Epithelial cell of proximal tubule (primary cell): ENCODE results near the gene KRTAP4-8. TPM values are rescaled to one million over a fixed set of nuclear protein-coding genes. Genes with fewer than 3 reads are reported as not detected.
"Not testable (repeated sequence)": the region's sequence is repeated elsewhere in the genome, so short reads cannot be mapped to it uniquely, and the experiment has no call there.

ENCODE experiments used
- DNase-seq: peaks from one replicate; pipeline ENCODE4 v3.0.0-alpha.2; 2011; ENCODE audit warnings: low read depth
- H3K4me3 ChIP-seq: 2 replicates; pipeline ENCODE4 v1.5.1; 2011; ENCODE audit warnings: low read depth, mild to moderate bottlenecking, low read length
- total RNA-seq: library from RNA; depleted of rRNA; stranded (reverse); fragments of >200 nt; gene quantifications from 2 replicates; pipeline ENCODE4 v1.2.3, GENCODE V29; 2015
- TF ChIP-seq, protein P1 (sequence below): conservative IDR thresholded peaks from 2 replicates; pipeline ENCODE4 v1.5.1; 2012; ENCODE audit warnings: low read depth, mild to moderate bottlenecking, low read length

Gene KRTAP4-8
- total RNA-seq, 1 donor from 2014 or later = not detected

DNA sequence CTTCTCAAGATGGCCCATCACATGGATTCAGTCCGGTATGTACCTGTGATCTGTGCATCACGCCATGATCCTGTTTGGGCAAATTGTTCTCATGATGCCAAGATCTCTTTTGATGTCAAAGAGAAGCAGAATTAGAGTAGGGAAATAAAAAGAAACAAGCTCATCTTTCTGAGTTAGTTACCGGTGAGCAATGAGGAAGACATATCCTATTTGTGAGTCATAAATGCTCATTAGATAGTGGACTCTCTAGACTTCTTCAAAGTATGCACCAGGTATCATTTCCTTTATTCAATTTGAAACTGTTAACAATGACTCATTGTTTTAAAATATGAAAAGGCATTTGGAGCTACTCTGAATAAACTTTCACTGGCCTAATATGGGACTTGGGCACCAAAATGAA lies 34.0 kb upstream of the KRTAP4-8 start:
- no peak for DNase-seq
- TF ChIP-seq, protein P1, sequence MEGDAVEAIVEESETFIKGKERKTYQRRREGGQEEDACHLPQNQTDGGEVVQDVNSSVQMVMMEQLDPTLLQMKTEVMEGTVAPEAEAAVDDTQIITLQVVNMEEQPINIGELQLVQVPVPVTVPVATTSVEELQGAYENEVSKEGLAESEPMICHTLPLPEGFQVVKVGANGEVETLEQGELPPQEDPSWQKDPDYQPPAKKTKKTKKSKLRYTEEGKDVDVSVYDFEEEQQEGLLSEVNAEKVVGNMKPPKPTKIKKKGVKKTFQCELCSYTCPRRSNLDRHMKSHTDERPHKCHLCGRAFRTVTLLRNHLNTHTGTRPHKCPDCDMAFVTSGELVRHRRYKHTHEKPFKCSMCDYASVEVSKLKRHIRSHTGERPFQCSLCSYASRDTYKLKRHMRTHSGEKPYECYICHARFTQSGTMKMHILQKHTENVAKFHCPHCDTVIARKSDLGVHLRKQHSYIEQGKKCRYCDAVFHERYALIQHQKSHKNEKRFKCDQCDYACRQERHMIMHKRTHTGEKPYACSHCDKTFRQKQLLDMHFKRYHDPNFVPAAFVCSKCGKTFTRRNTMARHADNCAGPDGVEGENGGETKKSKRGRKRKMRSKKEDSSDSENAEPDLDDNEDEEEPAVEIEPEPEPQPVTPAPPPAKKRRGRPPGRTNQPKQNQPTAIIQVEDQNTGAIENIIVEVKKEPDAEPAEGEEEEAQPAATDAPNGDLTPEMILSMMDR = no peak
- H3K4me3 ChIP-seq = no peak overlapping the region

DNA sequence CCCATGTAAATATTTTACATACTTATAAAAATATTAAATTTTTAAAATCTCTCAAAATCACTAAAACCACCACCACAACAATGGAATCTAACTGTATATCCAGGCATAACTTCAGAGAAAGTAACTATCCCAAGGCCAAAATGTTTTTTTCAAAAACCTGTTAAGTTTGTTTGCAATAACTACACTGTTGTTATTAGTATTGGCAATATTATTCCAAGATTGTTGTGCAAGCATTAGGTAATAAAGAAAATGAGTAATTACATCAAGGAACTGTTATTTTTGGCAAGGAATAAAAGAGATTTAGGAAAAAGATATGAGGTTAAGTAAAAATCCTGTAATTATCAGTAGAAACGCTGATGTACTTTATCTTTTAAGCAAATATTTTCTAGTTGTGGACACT lies 29.4 kb upstream of the KRTAP4-8 start:
- no peak overlapping the region for H3K4me3 ChIP-seq
- TF ChIP-seq, protein P1 = no peak
- no peak for DNase-seq

DNA sequence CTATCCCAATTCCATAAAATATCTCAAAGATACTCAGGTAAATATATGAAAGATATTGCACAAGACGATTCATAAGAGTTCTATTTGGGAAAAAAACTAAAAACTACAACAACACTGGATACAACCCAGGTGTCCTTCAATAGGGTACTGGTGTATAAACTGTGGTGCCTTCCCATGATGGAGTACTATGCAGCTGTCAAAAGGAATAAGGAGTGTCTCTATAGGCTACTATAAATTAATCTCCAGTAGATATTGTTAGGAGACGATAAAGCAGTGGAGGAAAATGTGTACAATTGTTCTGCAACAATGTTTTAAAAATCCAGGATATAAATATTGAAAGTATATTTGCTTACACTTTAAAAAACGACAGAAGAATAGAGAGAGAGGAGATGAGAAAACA lies 28.5 kb upstream of the KRTAP4-8 start:
- TF ChIP-seq, protein P1 = no peak
- DNase-seq = no peak

DNA sequence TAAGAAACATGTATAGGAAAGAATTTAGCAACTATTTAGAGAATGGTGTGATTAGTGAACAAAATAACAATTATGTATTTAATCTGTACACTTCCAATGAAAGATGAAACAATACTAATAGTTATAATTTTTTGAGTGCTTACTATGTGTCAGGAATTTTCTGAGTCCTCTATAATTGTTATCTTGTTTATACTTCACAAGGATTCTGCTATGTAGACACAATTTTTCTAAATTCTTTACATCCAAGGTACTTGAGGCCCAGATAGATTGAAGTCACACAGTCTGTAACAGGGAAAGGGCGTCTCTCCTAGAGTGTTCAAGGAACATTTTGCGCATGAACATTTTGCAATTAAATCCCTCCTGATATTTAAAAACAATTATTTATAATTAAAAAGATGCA lies 27.1 kb upstream of the KRTAP4-8 start:
- DNase-seq = no peak
- TF ChIP-seq, protein P1 = no peak

More for the DNA sequence above, 28.5 kb upstream of the KRTAP4-8 start:
- no peak overlapping the region for H3K4me3 ChIP-seq

DNA sequence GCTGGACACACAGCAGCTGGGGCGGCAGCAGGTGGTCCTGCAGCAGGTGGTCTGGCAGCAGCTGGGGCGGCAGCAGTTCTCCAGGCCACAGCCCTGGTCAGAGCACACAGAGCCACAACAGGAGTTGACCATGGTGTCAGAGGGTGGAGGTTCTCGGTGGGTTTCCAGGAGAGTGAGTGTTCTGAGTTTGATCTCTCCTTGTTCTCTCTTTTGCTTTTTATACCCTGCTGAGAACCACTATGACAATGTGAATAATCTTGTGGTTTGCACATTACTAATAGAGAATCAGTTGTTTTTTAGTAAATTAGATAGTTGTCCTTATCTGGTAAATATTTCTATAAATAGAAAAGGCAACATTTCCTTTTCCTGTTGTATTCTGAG lies 26.0 kb upstream of the KRTAP4-8 start, which contains the start of gene KRTAP4-12:
TSS of gene KRTAP4-12 (minus strand) at position 192 of the 381 bp plus-strand sequence. CDS start at position 132, 60 bp downstream.
- DNase-seq, H3K4me3 ChIP-seq: not testable (repeated sequence)

More for the DNA sequence above, 27.1 kb upstream of the KRTAP4-8 start:
- no peak overlapping the region for H3K4me3 ChIP-seq

DNA sequence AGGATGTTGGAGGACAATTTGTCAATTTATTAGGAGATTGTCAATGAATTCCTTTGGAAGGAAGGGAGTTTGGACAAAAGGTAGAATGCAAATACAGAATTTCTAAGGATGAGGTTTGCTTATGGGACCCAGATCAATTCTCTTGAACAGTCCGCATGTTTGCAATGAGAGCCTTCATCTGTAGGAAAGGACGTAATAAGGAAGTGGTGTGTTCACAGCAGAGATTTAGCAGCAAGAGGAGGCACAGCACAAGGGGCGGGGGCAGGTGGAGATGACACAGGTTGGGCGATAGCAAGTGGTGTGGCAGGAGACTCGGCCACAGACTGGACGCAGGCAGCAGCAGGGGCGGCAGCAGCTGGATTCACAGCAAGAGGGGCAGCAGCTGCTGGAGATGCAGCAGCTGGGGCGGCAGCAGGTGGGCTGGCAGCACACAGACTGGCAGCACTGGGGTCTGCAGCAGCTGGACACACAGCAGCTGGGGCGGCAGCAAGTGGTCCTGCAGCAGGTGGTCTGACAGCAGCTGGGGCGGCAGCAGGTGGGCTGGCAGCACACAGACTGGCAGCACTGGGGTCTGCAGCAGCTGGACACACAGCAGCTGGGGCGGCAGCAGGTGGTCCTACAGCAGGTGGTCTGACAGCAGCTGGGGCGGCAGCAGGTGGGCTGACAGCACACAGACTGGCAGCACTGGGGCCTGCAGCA lies 25.5 kb upstream of the KRTAP4-8 start:
- not testable (repeated sequence) for DNase-seq, H3K4me3 ChIP-seq

DNA sequence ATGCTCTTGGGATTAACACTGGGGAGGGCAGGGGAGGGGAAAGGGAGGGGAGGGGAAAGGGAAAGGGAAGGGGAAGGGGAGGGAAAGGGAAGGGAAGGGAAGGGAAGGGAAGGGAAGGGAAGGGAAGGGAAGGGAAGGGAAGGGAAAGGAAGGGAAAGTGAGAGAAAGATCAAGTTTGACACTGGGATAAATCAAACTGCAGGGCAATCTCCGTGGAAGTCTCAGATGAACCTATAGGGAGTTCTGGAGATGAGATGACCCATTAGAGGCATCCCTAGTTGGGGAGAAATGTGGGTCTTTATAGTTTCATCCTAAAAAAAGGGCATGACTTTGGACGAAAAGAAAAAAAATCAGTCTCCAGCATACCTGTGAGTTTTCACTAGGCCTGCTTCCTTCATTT lies 23.8 kb upstream of the KRTAP4-8 start:
- no peak for DNase-seq
- TF ChIP-seq, protein P1 = no peak

DNA sequence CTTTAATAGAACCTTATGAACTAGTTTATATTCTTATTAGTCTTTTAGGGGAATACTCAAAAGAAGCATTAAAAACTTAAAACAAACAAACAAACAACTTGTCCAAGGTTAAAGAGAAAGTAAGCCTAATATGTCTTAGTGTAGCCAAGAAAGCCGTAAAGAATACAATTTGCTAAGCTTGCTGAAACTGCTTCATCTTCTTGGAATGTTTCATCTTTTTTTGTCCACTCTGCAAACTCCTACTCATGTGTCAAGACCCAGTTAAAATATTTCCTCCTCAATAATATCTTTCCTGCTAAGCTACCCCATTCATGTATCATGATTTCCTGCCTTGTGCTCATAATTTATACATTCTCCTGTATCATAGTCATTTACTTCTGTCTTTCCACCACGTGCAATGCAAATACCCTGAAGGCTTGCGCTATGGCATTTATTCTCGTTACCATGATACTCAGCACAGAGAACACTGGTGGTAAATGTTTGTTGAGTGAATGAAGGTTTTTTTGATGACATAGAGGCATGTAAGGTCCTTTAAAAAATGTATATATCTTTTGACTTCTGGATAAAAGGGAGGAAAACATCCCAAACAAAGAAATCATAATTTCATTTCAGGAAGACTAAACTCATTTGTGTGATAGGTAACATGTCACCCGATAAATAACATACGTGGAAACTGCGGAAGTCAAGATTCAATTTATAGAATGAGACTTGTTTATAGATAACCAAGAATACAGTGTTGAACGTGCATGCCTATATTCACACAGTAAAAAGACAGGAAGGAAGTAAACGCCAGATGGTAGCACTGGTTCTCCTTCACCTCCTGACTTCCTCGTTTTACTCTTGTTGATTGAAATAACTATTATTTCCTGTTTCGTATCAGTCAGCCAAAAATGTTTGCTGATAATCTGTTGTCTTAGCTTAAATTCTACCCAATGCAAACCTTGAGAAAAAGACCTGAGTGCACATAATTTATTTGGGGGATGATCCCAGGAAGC lies 22.1 kb upstream of the KRTAP4-8 start:
- DNase-seq = not testable (repeated sequence)

More for the DNA sequence above, 23.8 kb upstream of the KRTAP4-8 start:
- no peak overlapping the region for H3K4me3 ChIP-seq

More for the DNA sequence above, 22.1 kb upstream of the KRTAP4-8 start:
- not testable (repeated sequence) for H3K4me3 ChIP-seq
